HL-60 (cell line): ENCODE data around the gene SERINC1.

Experiments
- CTCF ChIP-seq: IDR thresholded peaks from one replicate; pipeline ENCODE4 v1.5.1; 2011; ENCODE audit warnings: low read length, control low read depth, inconsistent platforms; ENCODE audit not compliant: insufficient read depth
- GABPA ChIP-seq: IDR thresholded peaks from 2 replicates; pipeline ENCODE4 v1.6.1; 2012; ENCODE audit warnings: low read depth
- POLR2AphosphoS5 ChIP-seq: IDR thresholded peaks from 2 replicates; pipeline ENCODE4 v1.6.1; 2012; ENCODE audit warnings: low read depth
- REST ChIP-seq: IDR thresholded peaks from 2 replicates; pipeline ENCODE4 v1.6.1; 2012; ENCODE audit warnings: low read depth; ENCODE audit not compliant: insufficient replicate concordance
- SPI1 ChIP-seq: IDR thresholded peaks from 2 replicates; pipeline ENCODE4 v1.6.1; 2012; ENCODE audit warnings: low read depth, mild to moderate bottlenecking, borderline replicate concordance

GRCh38 chr6:122471107-122472021, at the start of gene SERINC1:
- TF ChIP-seq CTCF (no peak), POLR2AphosphoS5 (peak; percentile 56; the same call in 1 of the 2 replicates), GABPA (peak; percentile 78), SPI1 (peak; percentile 74; the same call in 1 of the 2 replicates), REST (peak; percentile 5)
